Neuronal stem cell (in vitro differentiated cells): ENCODE results near the gene MAD2L1BP.

Source experiments
- DNase-seq: peaks from one replicate; pipeline ENCODE4 v3.0.0-alpha.2; 2013; ENCODE audit warnings: low spot score
- H2AFZ ChIP-seq: one replicate; pipeline ENCODE4 v1.6.1; 2013; ENCODE audit warnings: mild to moderate bottlenecking, low read length, inconsistent platforms
- H2AK5ac ChIP-seq: 2 replicates; pipeline ENCODE4 v1.6.1; 2013; ENCODE audit warnings: low read depth, mild to moderate bottlenecking, inconsistent platforms, low read length, moderate library complexity, mixed read lengths
- H2BK120ac ChIP-seq: 2 replicates; pipeline ENCODE4 v1.6.1; 2013; ENCODE audit warnings: low read depth, mild to moderate bottlenecking, inconsistent platforms, low read length, moderate library complexity, mixed read lengths
- H2BK12ac ChIP-seq: one replicate; pipeline ENCODE4 v1.6.1; 2013; ENCODE audit warnings: low read length, inconsistent platforms
- H2BK15ac ChIP-seq: 2 replicates; pipeline ENCODE4 v1.6.1; 2013; ENCODE audit warnings: mild to moderate bottlenecking, low read length, inconsistent platforms, mixed read lengths
- H2BK5ac ChIP-seq: one replicate; pipeline ENCODE4 v1.6.1; 2013; ENCODE audit warnings: inconsistent platforms, mild to moderate bottlenecking, low read length, moderate library complexity
- H3K14ac ChIP-seq: one replicate; pipeline ENCODE4 v1.6.1; 2013; ENCODE audit warnings: low read length, inconsistent platforms
- H3K18ac ChIP-seq: 2 replicates; pipeline ENCODE4 v1.6.1; 2013; ENCODE audit warnings: low read length, inconsistent platforms
- H3K23ac ChIP-seq: 2 replicates; pipeline ENCODE4 v1.6.1; 2013; ENCODE audit warnings: low read depth, mild to moderate bottlenecking, mixed read lengths, low read length, inconsistent platforms; ENCODE audit not compliant: poor library complexity
- H3K27ac ChIP-seq: replicated peaks from 3 replicates; pipeline ENCODE4 v1.5.1; 2013; ENCODE audit warnings: low read length, inconsistent platforms
- H3K27me3 ChIP-seq, 3 experiments: 2 replicates each; pipeline ENCODE4 v1.6.1; 2013; ENCODE audit warnings: low read length in 3 of 3, mild to moderate bottlenecking in 2 of 3, inconsistent platforms in 1 of 3, low read depth in 1 of 3, mixed read lengths in 1 of 3, moderate library complexity in 1 of 3; ENCODE audit not compliant: control insufficient read depth in 3 of 3, insufficient read depth in 3 of 3
- H3K36me3 ChIP-seq, 2 donors: replicated peaks in 1 of 2; 2 replicates each; pipeline ENCODE4 v1.6.1; 2013; ENCODE audit warnings: low read length in 2 of 2; ENCODE audit not compliant: control insufficient read depth in 2 of 2, insufficient read depth in 2 of 2
- H3K4ac ChIP-seq: 2 replicates; pipeline ENCODE4 v1.6.1; 2013; ENCODE audit warnings: inconsistent platforms, mild to moderate bottlenecking, low read length, moderate library complexity
- H3K4me1 ChIP-seq, 2 donors: 1 replicate in 1 of 2; 2 replicates in 1 of 2; pipeline ENCODE4 v1.6.1; 2013; ENCODE audit warnings: low read length in 2 of 2, low read depth in 1 of 2; ENCODE audit not compliant: control insufficient read depth in 2 of 2, insufficient read depth in 1 of 2
- H3K4me2 ChIP-seq: one replicate; pipeline ENCODE4 v1.6.1; 2013; ENCODE audit warnings: mild to moderate bottlenecking, low read length, inconsistent platforms; ENCODE audit not compliant: insufficient read depth, poor library complexity, severe bottlenecking
- H3K4me3 ChIP-seq, 2 donors: 2 replicates each; pipeline ENCODE4 v1.5.1; 2013; ENCODE audit warnings: low read length in 2 of 2, mild to moderate bottlenecking in 2 of 2, inconsistent platforms in 1 of 2, moderate library complexity in 1 of 2
- H3K79me1 ChIP-seq: one replicate; pipeline ENCODE4 v1.6.1; 2013; ENCODE audit warnings: low read depth, mild to moderate bottlenecking, inconsistent platforms, low read length, moderate library complexity
- H3K9ac ChIP-seq: one replicate; pipeline ENCODE4 v1.6.1; 2013; ENCODE audit warnings: mild to moderate bottlenecking, low read depth, low read length, inconsistent platforms; ENCODE audit not compliant: poor library complexity
- H3K9me3 ChIP-seq, 2 donors: replicated peaks in 1 of 2; 2 replicates each; pipeline versions ENCODE3 to v1.6.1; 2013; ENCODE audit warnings: low read length in 2 of 2, mild to moderate bottlenecking in 2 of 2, inconsistent platforms in 1 of 2, low read depth in 1 of 2, mixed read lengths in 1 of 2, moderate library complexity in 1 of 2; ENCODE audit not compliant: control insufficient read depth in 2 of 2, insufficient read depth in 1 of 2
- H4K8ac ChIP-seq: one replicate; pipeline ENCODE4 v1.6.1; 2013; ENCODE audit warnings: low read depth, mild to moderate bottlenecking, inconsistent platforms, low read length, moderate library complexity
- H4K91ac ChIP-seq: one replicate; pipeline ENCODE4 v1.6.1; 2013; ENCODE audit warnings: low read length, low read depth, mild to moderate bottlenecking, inconsistent platforms; ENCODE audit not compliant: poor library complexity
- WGBS, 2 donors: extraction: QIAGEN DNeasy Blood & Tissue Kit; methylation state at CpG; one replicate each; pipeline ENCODE4 v1.1.7; 2013; ENCODE audit warnings: missing lambda C conversion rate in 2 of 2, mixed read lengths in 1 of 2; ENCODE audit not compliant: insufficient read length in 2 of 2, insufficient replicate concordance in 1 of 2; ENCODE audit errors: extremely low coverage in 2 of 2; 5-methylcytosine and 5-hydroxymethylcytosine counted together

Gene MAD2L1BP

GRCh38 chr6:43676962-43677606, 41.4 kb downstream of the MAD2L1BP start:
- H3K4me3 ChIP-seq: no peak overlapping the region

GRCh38 chr6:43677759-43678158, 42.1 kb downstream of the MAD2L1BP start:
- peaks cover 33 to 99% of the 10 kb centered on the region in 2 donors for H3K36me3 ChIP-seq
- H3K4me3 ChIP-seq: no peak overlapping the region
- no peaks in the 10 kb centered on the region for H3K27me3 ChIP-seq
- H3K4ac ChIP-seq: no peak overlapping the region
- no peak for DNase-seq
- H2AFZ ChIP-seq: no peak overlapping the region
- no peaks in the 10 kb centered on the region for H3K4me1 ChIP-seq
- no peak overlapping the region for H2AK5ac ChIP-seq
- H3K9me3 ChIP-seq: no peaks in the 10 kb centered on the region
- H3K27ac ChIP-seq: no peak overlapping the region
- H3K4me2 ChIP-seq: no peak overlapping the region
- H2BK15ac ChIP-seq: no peak overlapping the region
- H2BK12ac ChIP-seq: no peak overlapping the region
- no peak overlapping the region for H3K18ac ChIP-seq
- H4K8ac ChIP-seq: no peak overlapping the region
- WGBS, 2 donors: no CpG with 5 or more reads among the region's 7 CpGs
- H3K23ac ChIP-seq: no peak overlapping the region
- H3K79me1 ChIP-seq: no peaks in the 10 kb centered on the region
- no peak overlapping the region for H3K9ac ChIP-seq
- no peak overlapping the region for H2BK5ac ChIP-seq
- no peak overlapping the region for H3K14ac ChIP-seq
- H2BK120ac ChIP-seq: no peak overlapping the region
- no peak overlapping the region for H4K91ac ChIP-seq

More at GRCh38 chr6:43676962-43677606, 41.4 kb downstream of the MAD2L1BP start:
- H3K27ac ChIP-seq: no peak overlapping the region
- H2BK120ac ChIP-seq: no peak overlapping the region
- H2AK5ac ChIP-seq: no peak overlapping the region
- H3K9ac ChIP-seq: no peak overlapping the region
- H4K91ac ChIP-seq: no peak overlapping the region
- no peak overlapping the region for H3K23ac ChIP-seq
- H2AFZ ChIP-seq: no peak overlapping the region
- H3K18ac ChIP-seq: no peak overlapping the region
- no peak for DNase-seq
- H2BK12ac ChIP-seq: no peak overlapping the region
- H3K4ac ChIP-seq: no peak overlapping the region
- no peak overlapping the region for H3K4me2 ChIP-seq
- no CpG with 5 or more reads among the region's 7 CpGs for WGBS, 2 donors
- H3K9me3 ChIP-seq: no peaks in the 10 kb centered on the region
- no peak overlapping the region for H2BK5ac ChIP-seq
- H4K8ac ChIP-seq: no peak overlapping the region
- H3K14ac ChIP-seq: no peak overlapping the region
- H3K27me3 ChIP-seq: no peaks in the 10 kb centered on the region
- H2BK15ac ChIP-seq: no peak overlapping the region
- no peaks in the 10 kb centered on the region for H3K4me1 ChIP-seq
- H3K79me1 ChIP-seq: no peaks in the 10 kb centered on the region
- peaks cover 33 to 99% of the 10 kb centered on the region in 2 donors for H3K36me3 ChIP-seq

GRCh38 chr6:43678341-43678740, 42.7 kb downstream of the MAD2L1BP start:
- Histone ChIP-seq H3K79me1 (no peaks in the 10 kb centered on the region), H2BK5ac (no peak overlapping the region), H3K27me3 (no peaks in the 10 kb centered on the region), H3K4me3 (no peak overlapping the region), H3K18ac (no peak overlapping the region), H4K91ac (no peak overlapping the region), H3K23ac (no peak overlapping the region), H2BK120ac (no peak overlapping the region), H2BK12ac (no peak overlapping the region), H4K8ac (no peak overlapping the region), H2BK15ac (no peak overlapping the region), H3K14ac (no peak overlapping the region), H3K27ac (no peak overlapping the region), H3K36me3 (peaks cover 33 to 94% of the 10 kb centered on the region in 2 donors), H3K4me1 (no peaks in the 10 kb centered on the region), H3K4ac (no peak overlapping the region), H3K9me3 (no peaks in the 10 kb centered on the region), H2AFZ (no peak overlapping the region), H3K4me2 (no peak overlapping the region), H2AK5ac (no peak overlapping the region), H3K9ac (no peak overlapping the region)
- no peak for DNase-seq
- no CpG with 5 or more reads among the region's 7 CpGs for WGBS, 2 donors

GRCh38 chr6:43679057-43679456, 43.4 kb downstream of the MAD2L1BP start:
- H3K9ac ChIP-seq: no peak overlapping the region
- no peak overlapping the region for H3K4me3 ChIP-seq
- no peak overlapping the region for H3K14ac ChIP-seq
- H3K4me2 ChIP-seq: no peak overlapping the region
- H2BK12ac ChIP-seq: no peak overlapping the region
- H2BK120ac ChIP-seq: no peak overlapping the region
- no peaks in the 10 kb centered on the region for H3K79me1 ChIP-seq
- DNase-seq: no peak
- H2BK5ac ChIP-seq: no peak overlapping the region
- no peak overlapping the region for H3K23ac ChIP-seq
- H3K27me3 ChIP-seq: no peaks in the 10 kb centered on the region
- H3K27ac ChIP-seq: no peak overlapping the region
- no peak overlapping the region for H2BK15ac ChIP-seq
- H3K4me1 ChIP-seq: no peaks in the 10 kb centered on the region
- H2AK5ac ChIP-seq: no peak overlapping the region
- H2AFZ ChIP-seq: no peak overlapping the region
- H4K8ac ChIP-seq: no peak overlapping the region
- WGBS, 2 donors: no CpG with 5 or more reads among the region's 6 CpGs
- H3K4ac ChIP-seq: no peak overlapping the region
- no peak overlapping the region for H4K91ac ChIP-seq
- no peaks in the 10 kb centered on the region for H3K9me3 ChIP-seq
- peaks cover 29 to 92% of the 10 kb centered on the region in 2 donors for H3K36me3 ChIP-seq
- no peak overlapping the region for H3K18ac ChIP-seq
